LHCN-M2 (cell line): Measurements from ENCODE around the gene AP3S2. TPM values are rescaled to one million over a fixed set of nuclear protein-coding genes. Genes with fewer than 3 reads are reported as not detected.
"Not testable (repeated sequence)": the region's sequence is repeated elsewhere in the genome, so short reads cannot be mapped to it uniquely, and the experiment has no call there.

Experiments used
- DNase-seq: peaks from one replicate; pipeline ENCODE4 v3.0.0-alpha.2; 2012; ENCODE audit warnings: low read depth
- polyA plus RNA-seq: library from polyadenylated mRNA; unstranded; fragments of >200 nt; gene quantifications from one replicate; pipeline ENCODE4 v1.2.1, GENCODE V29; 2012; ENCODE audit warnings: missing spikeins
- total RNA-seq: library from RNA; depleted of rRNA; stranded (reverse); fragments of >200 nt; gene quantifications from 2 replicates; pipeline ENCODE4 v1.2.3, GENCODE V29; 2014; rRNA removed

Gene AP3S2
- 56.6 and 65.7 TPM in 2 replicates for total RNA-seq
- 34.2 TPM for polyA plus RNA-seq

DNA sequence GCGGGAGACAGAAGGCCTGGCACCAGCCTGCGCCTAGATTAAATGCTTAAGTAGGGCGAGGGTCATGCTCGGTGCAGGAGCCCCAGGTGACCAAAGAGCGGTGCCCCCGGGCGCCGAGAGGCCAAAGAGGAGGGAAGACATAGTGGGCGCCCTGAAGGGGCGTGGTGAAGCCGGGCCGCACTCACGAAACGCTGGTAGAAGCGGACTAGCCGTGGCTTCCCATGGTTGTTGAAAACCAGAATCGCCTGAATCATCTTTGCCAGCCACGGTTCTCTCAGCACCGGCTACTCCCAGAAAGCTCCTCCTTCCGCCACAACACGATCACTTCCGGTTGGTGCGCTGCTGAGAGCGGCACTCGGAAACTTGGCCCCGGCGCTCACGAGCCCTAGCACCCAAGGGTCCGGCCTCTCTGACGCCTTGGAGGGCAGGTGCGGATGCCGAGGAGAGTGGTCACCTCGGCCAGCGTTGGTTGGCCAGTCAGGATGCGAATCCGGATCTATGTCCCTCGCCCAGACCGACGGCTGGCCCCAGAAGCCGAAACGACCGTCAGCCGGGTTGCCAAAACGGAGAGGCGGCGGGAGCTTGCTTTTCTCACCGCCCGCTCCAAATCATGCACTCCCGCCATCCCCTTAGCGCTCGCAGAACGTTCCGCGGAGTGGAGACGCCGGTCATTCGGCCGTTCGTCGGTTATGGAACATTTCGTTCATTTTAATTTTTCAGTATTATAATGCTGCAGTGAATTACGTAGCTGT, at the start of gene AP3S2:
TSS of gene AP3S2 (minus strand) at position 299 of the 752 bp plus-strand sequence. CDS start at position 254, 45 bp downstream.
- peak; percentile 93 for DNase-seq

DNA sequence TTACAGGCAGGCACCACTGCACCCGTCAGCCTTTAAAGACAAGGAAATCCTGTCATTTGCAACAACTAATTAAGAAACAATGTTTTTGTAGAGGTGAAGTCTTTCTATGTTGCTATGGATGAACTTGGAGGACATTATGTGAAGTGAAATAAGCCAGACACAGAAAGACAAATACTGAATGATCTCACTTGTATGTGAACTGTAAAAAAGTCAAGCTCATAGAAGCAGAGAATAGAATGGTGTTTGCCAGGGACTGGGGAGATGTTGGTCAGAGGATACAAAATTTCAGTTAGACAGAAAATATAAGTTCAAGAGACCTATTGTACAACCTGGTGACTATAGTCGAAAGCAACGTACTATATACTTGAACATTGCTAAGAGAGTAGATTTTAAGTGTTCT, 46.1 kb upstream of the AP3S2 start:
- DNase-seq, result no peak

DNA sequence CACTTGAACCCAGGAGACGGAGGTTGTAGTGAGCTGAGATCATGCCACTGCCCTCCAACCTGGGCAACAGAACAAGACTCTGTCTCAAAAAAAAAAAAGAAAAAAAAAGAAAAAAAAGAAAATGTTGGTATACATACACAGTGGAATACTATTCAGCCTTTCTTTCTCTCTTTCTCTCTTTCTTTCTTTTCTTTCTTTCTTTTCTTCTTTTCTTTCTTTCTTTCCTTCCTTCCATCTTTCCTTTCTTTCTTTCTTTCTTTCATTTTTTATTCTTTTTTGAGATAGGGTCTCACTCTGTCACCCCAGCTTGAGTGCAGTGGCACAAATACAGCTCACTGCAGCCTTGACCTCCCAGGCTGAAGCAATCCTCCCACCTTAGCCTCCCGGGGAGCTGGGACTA, 45.6 kb upstream of the AP3S2 start:
- not testable (repeated sequence) for DNase-seq

DNA sequence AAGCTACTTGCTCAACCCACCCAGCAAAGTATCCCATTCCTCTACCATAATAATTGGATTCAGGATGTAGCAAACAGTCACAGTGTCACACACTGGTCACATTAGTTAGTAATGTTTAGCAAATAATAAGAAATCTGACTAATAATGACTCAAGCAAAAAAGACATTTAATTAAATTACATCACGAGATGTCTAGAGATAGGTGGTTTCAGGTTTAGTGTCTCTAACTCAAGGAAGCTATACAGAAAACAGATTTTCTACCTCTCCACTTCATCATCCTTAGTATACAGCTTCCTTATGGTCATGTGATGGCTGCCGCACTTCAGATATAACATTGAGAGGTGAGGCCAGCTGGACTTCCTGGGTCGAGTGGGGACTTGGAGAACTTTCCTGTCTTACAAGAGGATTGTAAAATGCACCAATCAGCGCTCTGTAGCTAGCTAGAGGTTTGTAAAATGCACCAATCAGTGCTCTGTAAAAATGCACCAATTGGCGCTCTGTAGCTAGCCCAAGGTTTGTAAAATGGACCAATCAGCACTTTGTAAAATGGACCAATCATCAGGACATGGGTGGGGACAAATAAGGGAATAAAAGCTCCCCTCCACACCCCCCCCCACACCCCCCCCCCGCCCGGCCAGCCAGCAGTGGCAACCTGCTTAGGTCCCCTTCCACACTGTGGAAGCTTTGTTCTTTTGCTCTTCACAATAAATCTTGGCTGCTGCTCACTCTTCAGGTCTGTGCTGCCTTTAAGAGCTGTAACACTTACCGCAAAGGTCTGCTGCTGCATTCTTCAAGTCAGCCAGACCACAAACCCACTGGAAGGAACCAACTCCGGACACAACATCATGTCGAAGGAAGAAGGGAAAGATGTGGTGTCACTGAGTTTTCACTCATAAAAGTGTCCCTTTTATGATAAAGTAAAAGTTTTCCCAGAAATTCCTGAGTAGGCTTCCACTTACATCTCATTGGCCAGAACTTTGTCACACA, 43.9 kb upstream of the AP3S2 start:
- DNase-seq, result no peak

DNA sequence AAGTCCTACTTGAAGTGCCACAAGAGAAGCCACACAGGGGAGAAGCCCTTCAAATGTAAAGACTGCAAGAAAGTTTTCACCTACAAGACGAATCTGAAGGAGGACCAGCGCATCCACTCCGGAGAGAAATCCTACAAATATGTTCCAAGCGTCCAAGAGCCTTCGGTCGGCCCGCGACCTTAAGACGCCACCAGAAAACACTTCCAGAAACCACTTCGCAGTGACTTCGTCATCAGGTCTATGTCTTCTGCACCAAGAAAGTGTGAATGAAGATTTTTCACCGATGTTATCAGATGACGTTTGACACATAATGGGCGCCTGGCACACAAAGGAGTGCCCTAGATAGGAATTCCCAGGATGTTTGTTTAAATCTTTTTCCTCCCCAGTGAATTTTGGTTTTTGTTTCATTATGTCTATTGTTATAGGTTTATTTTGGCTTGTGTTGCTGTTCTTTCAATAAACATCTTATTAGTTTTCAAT, 43.0 kb upstream of the AP3S2 start:
- DNase-seq, result no peak

DNA sequence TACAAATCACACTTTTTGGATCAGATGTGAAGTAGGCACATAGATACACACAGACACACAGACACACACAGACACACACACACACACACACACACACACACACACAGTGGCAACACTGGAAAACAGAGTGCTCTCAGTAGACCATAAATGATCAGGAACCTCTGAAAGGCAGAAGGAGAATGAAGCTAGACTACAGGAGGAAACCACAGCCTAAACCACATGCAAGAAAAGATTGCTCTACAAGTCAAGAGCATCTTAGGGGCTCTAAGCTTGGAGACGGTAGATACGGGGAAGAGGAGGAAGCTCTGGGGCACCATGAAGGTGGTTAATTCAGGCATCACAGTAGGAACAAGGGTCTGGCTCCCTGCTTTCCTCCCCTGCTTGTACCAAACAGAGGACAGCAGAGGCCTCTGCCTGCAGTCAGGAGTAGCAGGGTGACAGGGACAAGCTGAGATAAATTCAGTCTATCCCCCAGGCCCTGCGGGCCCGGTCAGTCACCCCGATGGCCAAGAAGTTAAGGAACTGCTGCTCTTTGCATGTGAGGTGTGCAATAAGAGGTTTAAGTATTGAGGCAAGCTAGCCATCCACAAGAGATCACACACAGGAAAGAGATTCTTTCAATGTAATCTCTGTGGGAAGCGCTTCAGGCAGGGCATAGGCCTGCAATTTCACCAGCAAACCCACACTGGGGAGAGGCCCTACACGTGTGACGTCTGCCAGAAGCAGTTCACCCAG, 42.4 kb upstream of the AP3S2 start:
- no peak for DNase-seq

DNA sequence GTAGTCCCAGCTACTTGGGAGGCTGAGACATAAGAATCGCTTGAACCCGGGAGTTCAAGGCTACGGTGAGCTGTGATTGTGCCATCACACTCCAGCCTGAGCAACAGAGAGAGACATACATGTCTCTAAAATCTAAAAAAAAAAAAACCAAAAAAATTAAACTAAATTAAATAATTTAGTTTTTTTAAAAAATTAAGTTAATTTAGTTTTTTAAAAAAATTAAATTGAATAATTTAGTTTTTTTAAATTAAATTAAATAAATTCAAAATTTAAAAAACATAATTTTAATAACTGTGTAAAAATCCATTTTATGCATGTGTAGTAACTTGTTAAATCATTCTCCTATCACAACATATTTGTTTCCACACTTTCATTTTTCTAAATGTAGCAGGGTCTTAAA, 39.1 kb upstream of the AP3S2 start:
- no peak for DNase-seq

DNA sequence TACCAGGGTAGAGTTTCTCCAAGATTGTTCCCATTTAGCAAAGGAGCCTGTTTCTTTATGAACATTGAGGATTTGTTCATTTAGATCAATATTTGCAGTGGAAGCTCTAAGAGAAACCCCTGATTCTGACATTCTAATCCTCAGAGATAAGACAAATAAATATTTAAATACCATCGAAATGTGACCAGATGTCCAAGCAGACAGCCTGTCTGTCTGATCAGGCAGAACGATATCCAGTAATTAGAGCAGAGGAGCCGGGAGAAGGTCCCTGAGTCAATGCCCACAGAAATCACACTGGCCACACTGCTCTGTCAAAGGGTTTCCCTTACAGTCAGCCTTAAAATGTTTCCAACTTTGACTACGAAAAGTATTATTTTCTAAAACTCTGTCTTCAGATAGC, 34.6 kb upstream of the AP3S2 start:
- DNase-seq, result no peak

DNA sequence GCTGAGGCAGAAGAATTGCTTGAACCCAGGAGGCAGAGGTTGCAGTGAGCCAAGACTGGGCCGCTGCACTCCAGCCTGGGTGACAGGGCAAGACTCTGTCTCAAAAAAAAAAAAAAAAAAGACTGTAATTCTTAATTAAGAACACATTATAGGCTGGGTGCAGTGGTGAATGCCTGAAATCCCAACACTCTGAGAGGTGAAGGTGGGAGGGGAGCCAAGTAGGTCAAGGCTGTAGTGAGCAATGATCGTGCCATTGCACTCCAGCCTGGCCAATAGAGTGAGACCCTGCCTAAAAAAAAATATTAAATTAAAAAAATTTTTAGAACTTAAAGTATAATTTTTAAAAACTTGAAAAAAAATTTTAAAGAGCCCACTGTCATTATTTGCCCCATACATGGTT, 32.4 kb upstream of the AP3S2 start:
- DNase-seq, result no peak

DNA sequence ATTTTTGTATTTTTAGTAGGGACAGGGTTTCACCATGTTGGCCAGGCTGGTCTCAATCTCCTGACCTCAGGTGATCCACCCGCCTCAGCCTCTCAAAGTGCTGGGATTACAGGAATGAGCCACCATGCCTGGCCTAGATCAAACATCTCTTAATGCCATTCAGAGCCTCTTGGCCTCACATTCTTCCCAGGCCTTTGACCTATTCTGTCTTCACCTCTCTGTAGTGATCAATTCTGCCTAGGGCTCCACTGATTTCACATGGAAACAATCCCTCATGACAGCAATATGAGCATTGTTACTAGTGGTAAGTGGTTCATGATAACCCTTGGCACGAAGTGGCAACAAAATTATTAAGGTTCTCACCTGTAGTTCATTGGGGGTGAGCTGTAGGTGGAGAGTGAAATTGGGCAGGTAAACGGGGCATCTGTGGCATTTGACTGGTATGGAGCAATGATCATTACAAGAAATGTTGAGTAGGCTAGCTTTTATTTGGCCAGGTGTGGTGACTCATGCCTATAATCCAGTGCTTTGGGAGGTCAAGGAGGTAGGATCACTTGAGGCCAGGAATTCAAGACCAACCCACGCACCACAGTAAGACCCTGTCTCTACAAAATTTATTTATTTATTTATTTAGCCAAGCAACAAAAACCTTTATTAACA, 23.8 kb upstream of the AP3S2 start:
- no peak for DNase-seq

DNA sequence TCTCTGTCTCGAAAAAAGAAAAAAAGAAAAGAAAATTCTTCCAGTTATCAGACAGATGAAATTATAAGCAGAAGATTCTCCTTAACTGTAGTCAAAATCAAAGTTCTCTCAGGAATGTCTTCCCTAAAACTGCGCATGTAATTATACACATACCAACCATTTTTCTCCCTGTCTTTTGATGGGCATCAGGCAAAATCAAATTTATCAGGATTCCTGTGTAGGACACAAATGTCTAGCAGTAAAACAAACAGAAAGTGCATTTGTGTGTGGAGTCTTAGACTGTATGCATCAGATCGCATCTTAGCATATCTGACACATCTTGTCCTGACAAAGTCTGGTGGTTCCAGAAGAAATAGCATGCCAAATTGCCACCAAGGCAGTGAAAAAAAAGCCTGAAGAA, 22.9 kb upstream of the AP3S2 start:
- no peak for DNase-seq

DNA sequence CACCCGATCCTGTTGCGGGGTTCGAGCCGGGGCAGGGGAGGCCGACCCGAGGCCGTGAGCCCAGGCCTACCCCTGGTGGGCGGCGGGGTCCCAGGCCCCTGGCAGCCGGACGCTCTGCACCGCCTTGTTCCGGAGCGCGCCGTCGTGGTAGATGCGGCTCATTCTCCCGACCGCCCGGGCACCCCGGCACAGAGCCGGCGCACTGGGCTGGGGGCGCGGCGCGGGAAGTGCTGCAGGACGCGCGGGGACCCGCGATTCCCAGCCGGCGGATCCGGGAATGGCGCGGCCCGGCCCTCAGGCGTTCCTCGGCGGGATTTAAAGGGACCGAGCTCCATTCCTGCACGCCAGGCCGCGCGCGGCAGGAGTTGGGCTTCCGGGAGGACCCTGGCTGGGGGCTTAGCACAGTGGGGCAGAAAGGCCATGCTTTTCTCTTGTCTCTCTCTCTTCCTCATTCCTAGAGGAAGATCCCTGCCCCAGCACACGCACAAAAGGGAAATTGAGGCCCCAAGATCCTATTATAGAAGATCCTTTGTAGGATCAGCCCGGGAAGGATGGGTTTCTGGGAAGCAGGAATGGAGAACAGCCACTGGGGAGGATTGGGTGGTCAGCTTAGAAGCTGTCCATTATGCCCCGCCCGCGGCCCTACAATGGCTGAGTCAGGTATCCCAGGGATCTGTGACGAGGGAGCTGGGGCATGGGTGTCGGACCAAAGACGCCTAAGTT, 19.0 kb upstream of the AP3S2 start, which contains the start of gene ARPIN:
TSS of gene ARPIN (minus strand) at position 279 of the 723 bp plus-strand sequence. CDS start at position 162, 117 bp downstream.
- peak; percentile 51 for DNase-seq

DNA sequence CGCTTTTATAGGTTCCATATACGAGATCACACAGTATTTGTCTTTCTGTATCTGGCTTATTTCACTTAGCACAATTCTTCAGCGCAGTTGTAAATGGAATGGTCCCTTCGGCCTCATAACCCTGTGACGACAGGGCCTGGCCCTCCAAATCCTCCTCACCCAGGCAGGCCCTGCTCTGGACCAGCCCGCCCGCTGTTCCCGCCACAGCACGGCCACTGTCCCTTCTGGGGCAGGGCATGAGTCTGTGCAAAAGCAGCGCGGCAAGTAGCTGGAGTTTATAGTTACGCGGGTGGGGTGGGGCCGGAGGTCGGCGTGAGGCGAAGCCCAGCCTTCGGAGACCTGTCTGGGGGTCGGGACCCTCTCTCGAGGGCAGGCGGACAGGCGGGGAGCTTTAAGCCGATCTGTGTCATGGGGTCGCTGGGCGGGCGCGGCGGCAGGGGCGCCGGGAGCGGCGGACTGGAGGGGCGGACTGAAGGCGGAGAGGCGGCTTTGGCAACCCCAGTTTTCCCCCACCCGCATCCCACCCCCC, 18.4 kb upstream of the AP3S2 start:
- no peak for DNase-seq

DNA sequence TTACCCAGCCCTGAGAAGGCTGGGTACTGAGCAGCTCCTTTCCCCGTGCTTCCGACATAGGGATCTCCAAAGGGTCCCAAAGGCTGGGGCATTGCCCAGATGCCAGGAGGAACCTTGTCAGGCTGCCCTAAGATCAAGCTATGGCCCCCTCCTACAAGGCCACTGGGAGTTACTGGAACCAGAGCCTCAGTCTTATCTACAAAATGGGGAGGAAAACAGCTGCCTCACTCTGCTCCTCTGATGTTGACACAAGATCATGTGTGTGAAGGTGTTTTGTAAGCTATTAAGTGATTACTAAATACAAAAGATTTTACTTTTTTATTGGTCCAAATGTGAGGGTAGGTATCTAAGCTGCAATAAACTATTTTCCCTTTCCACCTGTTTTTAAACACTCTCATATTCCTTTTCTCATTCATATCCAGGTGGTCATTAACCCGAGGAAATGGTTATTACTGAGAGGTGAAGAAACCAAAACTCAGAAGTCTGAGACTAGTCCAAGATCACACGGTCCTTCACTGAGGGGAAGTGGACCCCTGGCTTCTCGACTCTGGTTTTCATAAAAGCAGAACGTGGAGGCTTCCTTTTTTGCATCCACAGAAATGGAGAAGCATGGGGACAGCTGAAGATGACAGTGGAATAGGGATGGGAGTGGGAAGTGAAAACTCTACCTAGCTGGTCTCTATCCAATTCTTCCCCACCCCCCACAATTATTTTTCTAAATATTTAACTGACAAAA, 17.3 kb upstream of the AP3S2 start:
- DNase-seq, result no peak

DNA sequence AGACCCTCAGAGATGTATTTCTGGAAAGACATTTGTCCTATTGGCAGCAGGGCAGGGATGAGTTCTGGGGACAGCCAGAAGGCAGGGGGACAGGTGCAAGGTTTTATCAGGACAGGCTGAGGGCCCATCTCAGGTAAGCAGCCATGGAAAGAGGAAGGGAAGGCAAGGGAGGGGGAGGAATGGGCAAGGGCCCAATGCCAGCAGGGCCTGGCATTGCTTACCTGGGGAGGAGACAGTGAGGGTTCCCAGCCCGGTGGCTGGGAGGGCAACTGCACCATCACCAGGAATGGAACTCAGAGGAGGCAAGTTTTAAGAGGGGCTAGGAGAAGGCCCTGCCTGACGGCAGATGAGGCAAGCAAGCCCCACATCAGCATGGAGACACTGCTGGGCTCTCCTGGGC, 15.8 kb upstream of the AP3S2 start:
- no peak for DNase-seq

DNA sequence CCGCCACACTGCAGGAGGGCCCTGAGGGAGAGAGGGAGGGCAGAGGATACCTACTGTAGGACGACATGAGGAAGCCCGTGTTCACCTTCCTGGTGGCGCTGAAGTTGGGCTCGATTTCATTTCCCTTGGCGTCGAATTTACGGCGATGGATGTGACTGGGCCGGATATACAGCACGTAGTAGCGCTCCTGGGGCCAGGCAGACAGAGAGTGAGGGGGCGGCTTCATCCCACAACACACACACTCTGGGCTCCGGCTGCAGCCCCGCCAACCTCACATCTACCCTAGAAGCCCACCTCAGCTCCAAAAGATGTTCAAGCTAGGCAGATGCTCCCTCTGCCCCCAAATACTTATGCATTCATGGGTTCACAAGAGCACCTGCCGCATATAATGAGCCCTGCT, 14.4 kb upstream of the AP3S2 start:
- DNase-seq, result no peak

DNA sequence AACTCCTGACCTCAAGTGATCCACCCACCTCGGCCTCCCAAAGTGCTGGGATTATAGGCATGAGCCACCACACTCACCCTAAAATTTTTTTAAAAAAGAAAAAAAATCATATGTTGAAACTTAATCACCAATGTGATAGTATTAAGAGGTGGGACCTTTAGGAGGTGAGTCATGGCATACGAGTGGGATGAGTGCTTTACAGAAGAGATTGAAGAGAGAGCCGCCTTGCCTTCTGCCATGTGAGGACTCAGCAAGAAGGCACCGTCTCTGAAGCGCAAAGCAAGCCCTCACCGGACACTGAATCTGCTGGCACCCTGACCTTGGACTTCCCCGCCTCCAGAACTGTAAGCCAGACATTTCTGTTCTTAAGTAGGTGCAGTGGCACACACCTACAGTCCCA, 13.5 kb upstream of the AP3S2 start:
- DNase-seq, result no peak

DNA sequence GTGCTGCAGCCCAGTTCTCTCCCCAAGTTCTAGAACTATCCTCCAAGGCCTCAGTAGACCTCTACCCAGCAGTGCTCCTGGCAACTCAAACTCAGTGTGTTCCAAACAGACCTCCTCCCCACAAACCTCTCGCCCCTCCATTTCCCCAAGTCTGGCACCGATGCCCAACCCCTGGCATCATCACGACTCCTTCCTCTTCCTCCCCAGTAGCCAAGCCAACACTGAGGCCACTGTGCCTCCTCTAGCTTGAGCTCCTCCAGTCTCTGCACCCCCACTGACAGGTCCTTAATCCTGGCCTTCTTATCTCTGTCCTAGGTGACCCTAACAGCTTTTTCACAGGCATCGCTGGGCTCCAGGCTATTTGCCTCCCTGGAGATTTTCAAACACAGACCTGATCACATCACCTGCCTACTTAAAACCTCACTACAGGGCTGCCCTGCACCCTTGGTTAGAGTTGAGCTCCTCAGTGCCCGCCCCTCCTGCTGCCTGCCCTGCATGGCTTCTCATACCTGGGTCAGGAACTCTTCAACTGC, 12.1 kb upstream of the AP3S2 start:
- DNase-seq, result no peak

DNA sequence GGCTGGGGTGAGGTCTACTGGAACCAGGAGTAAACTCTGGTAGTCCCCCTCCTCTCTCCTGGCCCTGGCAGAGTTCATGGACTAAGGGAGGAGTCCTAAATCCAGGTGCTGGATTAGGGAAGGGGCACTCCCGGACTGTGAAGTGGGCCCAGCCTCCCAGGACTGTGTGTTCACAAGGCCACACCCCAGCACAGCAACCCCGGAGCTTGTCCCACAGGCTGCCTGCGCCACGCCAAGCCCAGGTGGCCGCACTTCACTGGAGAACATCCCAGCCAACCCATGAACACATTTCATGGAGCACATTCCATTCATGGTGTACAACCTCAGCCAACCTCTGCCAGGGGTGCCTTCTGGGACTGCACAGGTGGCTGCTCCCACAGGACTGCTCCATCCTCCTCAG, 10.7 kb upstream of the AP3S2 start:
- DNase-seq, result no peak
